GM19324 (cell line): ENCODE data around the gene RIPOR2.

ENCODE experiments used
- ATAC-seq: cut with Tn5 transposase; IDR thresholded peaks from one replicate; pipeline ENCODE4 v1.9.1; 2021; ENCODE audit warnings: mild to moderate bottlenecking, moderate library complexity; ENCODE audit not compliant: unreplicated experiment, low FRiP score

The RIPOR2 gene

DNA sequence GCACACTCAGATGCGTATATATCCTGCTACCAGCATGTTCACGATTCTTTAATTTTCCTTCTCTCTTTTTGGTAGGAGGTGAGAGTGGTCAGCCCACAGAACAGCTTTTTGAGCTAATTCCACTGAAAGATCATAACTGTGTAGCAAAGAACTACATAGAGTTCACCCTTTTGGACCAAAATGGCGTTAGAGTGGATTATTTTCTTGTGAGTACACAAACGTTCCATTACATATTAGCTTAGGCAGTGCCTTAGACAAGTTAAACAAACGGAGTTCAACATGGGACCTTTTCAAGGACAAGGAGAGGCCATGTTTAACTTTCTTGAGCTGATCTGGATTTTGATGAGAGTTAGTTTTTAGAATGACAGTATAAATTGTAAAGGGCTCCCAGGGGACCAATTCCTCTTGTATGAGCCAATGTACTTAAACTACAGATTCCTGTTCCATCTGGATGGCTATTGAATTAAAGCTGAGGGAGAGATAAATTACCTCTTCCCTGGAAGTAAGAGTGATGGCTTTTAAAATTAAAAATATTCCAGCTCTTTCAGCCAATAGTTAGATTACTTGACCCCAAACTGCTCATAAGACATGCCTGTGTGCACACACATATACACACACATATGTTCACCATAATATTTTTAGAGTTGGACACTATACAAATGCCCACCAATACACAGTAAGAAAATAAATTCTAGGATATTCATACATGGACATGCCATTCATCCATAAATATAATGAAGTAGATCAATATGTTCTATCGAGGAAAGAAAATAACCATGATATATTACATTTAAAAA lies 111.4 kb downstream of the RIPOR2 start:
- no peak for ATAC-seq

- no peak for ATAC-seq
Observed at GRCh38 chr6:24823185-24823584, 112.6 kb downstream of the RIPOR2 start.

DNA sequence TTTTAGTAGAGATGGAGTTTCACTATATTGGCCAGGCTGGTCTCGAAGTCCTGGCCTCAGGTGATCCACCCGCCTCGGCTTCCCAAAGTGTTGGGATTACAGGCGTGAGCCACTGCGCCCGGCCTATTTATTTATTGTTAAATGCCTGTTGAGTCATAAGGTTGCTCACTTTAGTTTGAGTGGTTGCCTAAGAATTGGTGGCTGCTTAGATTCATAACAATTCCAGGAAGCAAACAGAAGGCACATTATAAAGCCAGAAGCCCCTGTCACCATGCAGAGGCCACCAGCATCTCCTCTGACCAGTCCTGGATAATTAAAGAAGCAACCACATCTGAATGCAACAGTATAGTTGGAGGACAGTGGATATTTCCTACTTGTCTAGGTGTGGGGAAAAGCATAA lies 113.1 kb downstream of the RIPOR2 start:
- no peak for ATAC-seq

DNA sequence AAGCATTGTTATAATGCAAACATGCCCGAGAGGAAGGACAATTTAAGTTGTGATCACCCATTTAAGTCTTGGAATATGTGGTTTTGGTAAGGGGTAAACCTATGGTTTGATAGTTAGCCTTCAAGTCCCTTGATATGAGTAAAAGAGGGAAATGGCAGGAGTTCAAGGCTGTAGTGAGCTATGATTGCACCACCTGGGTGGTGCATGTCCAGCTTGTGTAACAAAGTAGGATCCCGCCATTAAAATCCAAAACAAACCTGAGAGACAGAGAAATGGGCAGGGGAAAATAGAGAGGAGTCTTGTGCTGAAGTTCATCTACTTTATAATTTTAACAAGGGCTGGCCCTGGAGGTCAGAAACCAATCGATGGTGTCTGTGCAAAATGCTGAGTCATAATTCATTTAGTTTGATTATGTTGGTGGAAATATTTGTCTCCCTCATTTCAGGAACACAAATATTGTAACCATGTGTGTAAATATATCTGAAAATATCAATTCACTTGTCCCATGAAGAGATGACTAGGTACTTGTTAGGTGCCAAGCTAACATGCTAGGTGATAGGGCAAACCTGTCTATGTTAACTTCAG lies 113.8 kb downstream of the RIPOR2 start:
- no peak for ATAC-seq

DNA sequence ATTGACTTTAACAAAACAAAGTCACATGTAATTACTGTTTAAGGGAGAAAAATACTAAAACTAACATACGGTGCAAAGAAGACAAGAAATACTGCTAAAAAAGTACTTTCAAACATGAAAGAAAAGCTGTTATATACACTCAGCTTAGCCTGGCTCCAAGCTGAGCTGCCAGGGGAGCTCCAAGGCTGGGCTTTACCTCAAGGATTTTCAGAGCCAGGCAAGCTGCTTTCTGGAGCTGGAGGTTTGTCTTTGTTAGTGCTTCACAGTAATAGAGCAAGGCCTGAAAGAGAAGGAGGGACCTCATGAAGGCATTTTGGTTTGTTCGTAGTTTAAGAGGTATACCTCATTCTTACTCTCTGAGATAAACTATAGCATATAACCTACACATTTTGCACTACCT lies 117.4 kb downstream of the RIPOR2 start:
- no peak for ATAC-seq

- no peak for ATAC-seq
Observed at GRCh38 chr6:24809728-24810127, 126.0 kb downstream of the RIPOR2 start.

DNA sequence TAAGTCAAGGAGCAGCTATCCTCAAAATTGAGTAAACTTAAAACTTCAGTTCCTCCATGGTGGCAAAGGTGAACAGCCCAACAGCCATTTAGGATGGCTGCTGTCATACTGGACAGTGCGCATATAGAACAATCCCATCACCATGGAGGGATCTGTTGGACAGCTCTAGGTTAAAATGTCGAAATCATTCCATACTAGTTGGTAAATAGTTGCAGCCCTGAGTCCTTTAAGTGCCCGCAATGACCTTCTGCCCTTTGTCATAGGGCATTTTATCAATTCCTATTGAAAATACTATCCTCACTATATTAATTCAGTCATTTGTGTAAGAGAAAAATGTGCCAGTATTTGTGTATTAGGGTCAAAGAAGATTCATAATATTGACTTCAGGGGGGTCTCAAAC lies 128.2 kb downstream of the RIPOR2 start:
- ATAC-seq: no peak

DNA sequence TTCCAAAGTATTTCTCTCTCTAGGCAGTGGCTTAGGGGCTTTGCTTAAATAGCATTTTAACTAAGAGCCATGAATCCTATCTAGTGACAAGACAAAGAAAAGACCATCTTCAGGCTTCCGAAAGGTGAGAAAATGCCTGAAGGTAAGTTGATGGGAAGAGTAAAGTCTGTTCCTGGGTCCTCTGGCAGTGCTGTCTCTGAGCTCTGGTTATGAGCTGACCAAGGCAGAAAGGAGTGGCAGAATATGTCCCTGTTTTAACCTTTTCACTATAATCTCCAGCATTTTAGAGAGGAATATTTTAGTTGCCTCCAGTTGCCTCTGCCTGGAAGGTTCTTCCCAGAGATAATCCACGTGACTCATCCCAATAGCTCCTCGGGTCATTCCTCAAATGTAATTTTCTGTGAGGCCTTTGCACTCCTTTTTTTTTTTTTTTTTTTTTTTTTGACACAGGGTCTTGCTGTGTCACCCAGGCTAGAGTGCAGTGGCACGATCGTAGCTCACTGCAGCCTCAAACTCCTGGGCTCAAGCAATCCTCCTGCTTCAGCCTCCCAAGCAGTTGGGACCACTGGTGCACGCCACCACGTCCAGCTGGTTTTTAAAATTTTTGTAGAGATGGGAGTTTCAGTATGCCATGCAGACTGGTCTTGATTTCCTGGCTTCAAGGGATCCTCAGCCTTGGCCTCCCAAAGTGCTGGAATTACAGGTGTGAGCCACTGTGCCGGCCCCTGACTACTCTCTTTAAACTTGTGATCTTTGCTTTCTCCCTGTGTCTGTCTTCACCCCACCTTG lies 133.3 kb downstream of the RIPOR2 start:
- no peak for ATAC-seq

DNA sequence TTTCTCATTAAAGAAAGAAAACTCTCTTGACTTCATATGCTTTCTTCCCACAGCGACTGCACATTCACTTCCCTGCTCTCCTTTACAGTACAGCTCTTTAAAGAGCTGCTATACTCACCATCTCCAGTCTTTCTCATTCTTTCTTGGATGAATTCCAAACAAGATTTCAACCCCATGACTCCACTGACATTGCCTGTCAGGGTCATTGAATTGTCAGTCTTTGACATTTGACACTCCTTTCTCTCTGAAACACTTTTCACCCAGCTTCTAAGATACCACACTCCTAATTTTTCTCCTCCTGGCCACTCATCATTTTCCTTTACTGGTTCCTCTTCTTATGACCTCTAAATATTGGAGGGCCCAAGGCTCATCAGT lies 136.2 kb downstream of the RIPOR2 start:
- ATAC-seq: no peak

DNA sequence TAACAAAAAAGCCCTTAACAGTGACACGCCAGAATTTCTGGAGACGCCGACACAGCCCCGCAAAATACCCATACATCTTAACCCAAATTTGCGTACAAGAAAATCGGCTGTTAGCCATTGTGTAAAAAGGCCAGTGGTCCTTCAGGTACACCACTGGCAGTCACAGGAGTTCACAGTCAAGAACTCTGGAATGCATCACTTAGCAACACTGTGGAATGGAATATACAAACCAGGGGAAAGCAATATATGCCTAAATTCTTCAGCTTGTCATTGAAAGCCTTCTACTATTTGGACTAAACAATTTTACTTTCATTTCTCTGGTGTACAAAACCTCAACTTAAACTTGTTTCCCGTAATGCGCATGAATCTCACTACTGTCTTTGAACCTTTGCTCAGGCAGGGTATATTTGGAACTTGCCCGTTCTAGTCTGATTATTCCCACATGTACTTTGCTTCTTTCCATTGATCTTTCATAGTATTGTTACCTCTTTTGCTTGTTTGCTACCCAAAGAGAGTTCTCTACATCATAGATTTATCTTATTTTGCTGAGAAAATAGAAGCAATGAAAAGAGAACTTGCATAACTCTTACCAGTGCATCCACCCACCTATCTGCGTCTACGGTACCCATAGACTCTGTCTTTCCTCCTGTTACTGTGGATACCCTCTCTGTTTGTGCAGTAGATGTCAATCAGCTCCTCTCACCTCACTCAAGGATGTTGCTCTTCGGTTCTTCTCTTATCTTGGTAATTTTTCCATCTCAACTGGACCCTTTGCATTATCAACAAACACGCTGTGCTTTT lies 136.8 kb downstream of the RIPOR2 start, which contains the start of gene ARMH2:
ARMH2 (minus strand) TSS at position 178 of the 801 bp plus-strand sequence; CDS start at position 118, 60 bp downstream.
- no peak for ATAC-seq

DNA sequence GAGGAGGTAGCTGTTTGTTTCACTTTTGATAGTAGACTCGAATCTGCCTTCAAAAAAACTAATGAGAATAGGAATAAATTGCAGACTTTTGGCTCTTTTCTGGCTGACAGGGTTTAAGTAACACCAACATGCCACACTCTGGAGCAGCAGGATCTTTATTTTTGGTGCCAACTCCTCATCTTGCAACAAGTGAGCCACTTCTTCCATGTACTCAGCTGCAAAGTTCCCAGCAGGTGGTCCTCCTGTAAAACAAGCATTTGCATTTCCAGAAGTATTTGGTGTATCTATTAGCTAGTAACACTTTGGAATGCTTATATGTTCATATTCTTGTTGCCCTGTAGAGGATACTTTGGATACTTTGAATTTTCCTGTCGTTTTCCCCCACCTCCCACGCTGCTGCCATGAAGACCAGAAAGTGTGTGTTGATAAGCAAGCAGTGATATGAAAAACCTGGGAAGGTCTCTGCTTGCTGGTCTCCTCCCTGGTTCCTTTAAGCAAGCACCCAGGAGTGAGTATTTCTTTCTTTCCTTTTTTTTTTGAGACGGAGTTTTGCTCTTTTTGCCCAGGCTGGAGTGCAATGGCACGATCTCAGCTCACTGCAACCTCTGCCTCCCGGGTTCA lies 138.1 kb downstream of the RIPOR2 start:
- no peak for ATAC-seq

- ATAC-seq: no peak
Observed at GRCh38 chr6:24796616-24797290, 139.0 kb downstream of the RIPOR2 start.

DNA sequence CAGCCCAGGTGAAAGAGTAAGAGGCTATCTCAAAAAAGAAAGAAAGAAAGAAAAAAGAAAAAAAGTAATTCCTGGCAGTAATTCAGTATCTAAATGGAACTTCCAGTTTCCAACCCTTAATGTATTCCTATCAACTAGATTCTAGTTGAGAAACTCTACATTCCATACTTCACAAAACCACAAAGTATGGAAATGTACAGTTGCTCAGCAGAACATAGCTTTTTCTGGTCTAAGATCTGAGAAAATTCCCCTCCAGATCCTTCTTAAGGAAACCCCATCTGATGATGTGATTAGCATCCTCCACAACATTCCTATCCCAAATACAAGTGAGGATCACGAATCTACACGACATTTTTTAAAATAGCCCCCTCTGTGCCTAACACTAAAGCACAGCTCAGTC lies 140.7 kb downstream of the RIPOR2 start:
- ATAC-seq: no peak

DNA sequence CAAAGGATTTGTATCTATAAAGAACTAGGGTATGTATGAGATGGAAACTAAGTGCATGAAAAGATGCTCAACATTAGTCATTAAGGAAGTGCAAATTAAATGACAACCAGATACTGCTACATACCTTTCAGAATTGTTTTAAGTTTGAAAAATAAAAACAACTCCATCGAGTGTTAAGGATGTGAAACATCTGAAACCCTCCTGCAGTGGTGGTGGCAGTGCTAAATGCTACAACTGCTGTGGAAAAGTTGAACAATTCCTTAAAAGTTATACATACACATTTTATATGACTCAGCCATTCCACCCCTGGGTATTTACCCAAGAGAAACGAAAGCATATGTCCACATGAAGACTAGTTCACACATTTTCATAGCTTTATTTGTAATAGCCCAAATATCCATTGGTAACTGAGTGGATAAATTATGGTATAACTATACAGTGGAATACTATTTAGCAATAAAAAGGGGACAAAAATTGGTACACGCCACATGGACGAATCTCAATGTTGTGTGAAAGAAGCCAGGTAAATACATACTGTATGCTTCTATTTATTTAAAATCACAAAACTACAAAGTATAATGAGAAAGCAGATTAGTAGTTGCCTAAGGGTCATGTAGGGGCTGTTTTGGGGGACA lies 147.6 kb downstream of the RIPOR2 start:
- no peak for ATAC-seq

- no peak for ATAC-seq
Observed at GRCh38 chr6:24780206-24780605, 155.6 kb downstream of the RIPOR2 start.

DNA sequence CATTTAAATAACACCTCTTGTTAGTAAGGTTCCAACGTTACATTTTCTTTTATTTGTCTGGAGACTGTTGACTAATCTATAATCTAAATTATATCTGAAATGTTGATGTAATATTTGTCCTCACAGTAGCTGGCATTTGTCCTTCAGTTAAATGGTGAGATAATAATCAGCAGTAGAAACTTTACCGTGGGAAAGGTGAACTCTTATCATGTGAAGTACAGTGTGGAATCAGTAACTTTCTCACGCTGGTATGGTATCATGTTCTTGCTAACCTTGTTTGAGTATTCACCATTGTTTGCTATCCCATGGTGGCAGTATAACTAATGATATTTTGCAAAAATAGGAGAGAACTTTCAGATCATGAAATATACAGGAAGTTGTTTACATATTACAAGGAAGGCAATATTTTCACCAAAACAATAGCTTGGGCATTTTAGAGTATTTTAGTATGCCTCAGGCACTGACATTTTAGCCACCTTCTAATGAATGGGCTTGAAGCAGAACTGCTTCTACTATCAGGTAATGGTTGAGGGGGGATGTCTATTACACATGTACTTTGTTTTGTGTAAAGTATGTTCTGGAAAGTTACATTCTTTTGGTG lies 156.2 kb downstream of the RIPOR2 start:
- ATAC-seq: no peak

- ATAC-seq: no peak
Observed at GRCh38 chr6:24778878-24779277, 156.9 kb downstream of the RIPOR2 start.

DNA sequence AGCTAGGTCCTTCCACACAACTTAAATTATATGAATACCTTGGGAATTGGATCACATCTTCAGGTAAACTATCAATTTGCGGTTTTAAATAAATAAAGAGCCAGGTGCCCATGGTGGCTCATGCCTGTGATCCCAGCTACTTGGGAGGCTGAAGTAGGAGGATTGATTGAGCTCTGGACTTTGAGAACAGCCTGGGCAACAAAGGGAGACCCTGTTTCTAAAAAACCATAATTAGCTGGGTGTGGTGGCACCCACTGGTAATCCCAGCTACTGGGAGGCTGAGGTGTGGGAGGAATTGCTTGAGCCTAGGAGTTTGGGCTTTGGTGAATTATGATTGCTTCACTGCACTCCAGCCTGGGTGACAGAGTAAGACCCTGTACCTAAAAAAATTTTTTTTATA lies 157.6 kb downstream of the RIPOR2 start:
- no peak for ATAC-seq

DNA sequence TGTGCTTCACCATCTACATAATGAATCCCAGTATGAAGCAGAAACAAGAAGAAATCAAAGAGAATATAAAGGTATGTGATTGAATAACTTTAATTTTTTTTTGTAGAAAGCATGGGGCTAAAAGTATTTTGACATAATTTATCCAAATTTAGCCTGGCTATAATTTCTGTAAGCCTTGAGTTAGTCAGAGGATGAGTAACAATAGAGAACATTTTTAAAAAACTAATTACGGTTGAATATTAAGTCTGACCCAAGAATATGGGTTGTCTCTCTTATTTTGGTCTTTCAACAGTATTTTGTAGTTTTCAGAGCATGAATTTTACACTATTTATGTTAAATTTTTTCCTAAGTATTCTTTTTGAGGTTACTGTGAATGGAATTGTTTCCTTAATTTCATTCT lies 158.5 kb downstream of the RIPOR2 start:
- ATAC-seq: no peak
